ENCODE measurements around the gene CNTN5.

CNTN5 gene

GRCh38 chr11:99614352-99614751 lies 593.6 kb downstream of the CNTN5 start:
- H3K4me1 ChIP-seq (ENCODE audit: insufficient read depth, low read length) = no peaks in the 10 kb centered on the region
- no peaks in the 10 kb centered on the region for H3K27me3 ChIP-seq (ENCODE audit: insufficient read depth, low read length)
- no peaks in the 10 kb centered on the region for H3K9me3 ChIP-seq (ENCODE audit: insufficient read depth, low read depth, low read length)
- no peak overlapping the region for H3K4me3 ChIP-seq (ENCODE audit: low read length)
- H3K9ac ChIP-seq (ENCODE audit: low read depth, low read length) = no peak overlapping the region
- H3K27ac ChIP-seq (ENCODE audit: low read depth, low read length) = no peak overlapping the region
- no peaks in the 10 kb centered on the region for H3K36me3 ChIP-seq (ENCODE audit: insufficient read depth, low read length)
- WGBS = 82% methylated on average over 3 of the region's 3 CpGs

- Histone ChIP-seq H3K27ac (ENCODE audit: low read depth, low read length) (no peak overlapping the region), H3K9me3 (ENCODE audit: insufficient read depth, low read depth, low read length) (no peaks in the 10 kb centered on the region), H3K4me3 (ENCODE audit: low read length) (no peak overlapping the region), H3K9ac (ENCODE audit: low read depth, low read length) (no peak overlapping the region), H3K4me1 (ENCODE audit: insufficient read depth, low read length) (no peaks in the 10 kb centered on the region), H3K27me3 (ENCODE audit: insufficient read depth, low read length) (no peaks in the 10 kb centered on the region), H3K36me3 (ENCODE audit: insufficient read depth, low read length) (no peaks in the 10 kb centered on the region)
- WGBS = 98% methylated on average over 4 of the region's 5 CpGs
These were observed 609.9 kb downstream of the CNTN5 start for GRCh38 chr11:99630629-99631028.

- no CpG with 5 or more reads among the region's 1 CpG for WGBS
- Histone ChIP-seq H3K4me1 (ENCODE audit: insufficient read depth, low read length) (no peaks in the 10 kb centered on the region), H3K36me3 (ENCODE audit: insufficient read depth, low read length) (no peaks in the 10 kb centered on the region), H3K9ac (ENCODE audit: low read depth, low read length) (no peak overlapping the region), H3K27ac (ENCODE audit: low read depth, low read length) (no peak overlapping the region), H3K27me3 (ENCODE audit: insufficient read depth, low read length) (no peaks in the 10 kb centered on the region), H3K9me3 (ENCODE audit: insufficient read depth, low read depth, low read length) (no peaks in the 10 kb centered on the region), H3K4me3 (ENCODE audit: low read length) (no peak overlapping the region)
These were observed 610.9 kb downstream of the CNTN5 start for GRCh38 chr11:99631618-99632017.

- Histone ChIP-seq H3K4me1 (ENCODE audit: insufficient read depth, low read length) (no peaks in the 10 kb centered on the region), H3K9ac (ENCODE audit: low read depth, low read length) (no peak overlapping the region), H3K36me3 (ENCODE audit: insufficient read depth, low read length) (no peaks in the 10 kb centered on the region), H3K4me3 (ENCODE audit: low read length) (no peak overlapping the region), H3K9me3 (ENCODE audit: insufficient read depth, low read depth, low read length) (no peaks in the 10 kb centered on the region), H3K27me3 (ENCODE audit: insufficient read depth, low read length) (no peaks in the 10 kb centered on the region), H3K27ac (ENCODE audit: low read depth, low read length) (no peak overlapping the region)
- 100% methylated on average over 2 of the region's 2 CpGs for WGBS
These were observed 612.2 kb downstream of the CNTN5 start for GRCh38 chr11:99632969-99633368.

GRCh38 chr11:99634581-99634980 lies 613.8 kb downstream of the CNTN5 start:
- Histone ChIP-seq H3K4me1 (ENCODE audit: insufficient read depth, low read length) (no peaks in the 10 kb centered on the region), H3K9me3 (ENCODE audit: insufficient read depth, low read depth, low read length) (peaks cover 8% of the 10 kb centered on the region; the same call in 1 of the 2 replicates), H3K4me3 (ENCODE audit: low read length) (no peak overlapping the region), H3K27me3 (ENCODE audit: insufficient read depth, low read length) (no peaks in the 10 kb centered on the region), H3K27ac (ENCODE audit: low read depth, low read length) (no peak overlapping the region), H3K36me3 (ENCODE audit: insufficient read depth, low read length) (no peaks in the 10 kb centered on the region), H3K9ac (ENCODE audit: low read depth, low read length) (no peak overlapping the region)
- 74% methylated on average over 2 of the region's 4 CpGs for WGBS

- 85% methylated on average over 5 of the region's 5 CpGs for WGBS
- Histone ChIP-seq H3K27me3 (ENCODE audit: insufficient read depth, low read length) (no peaks in the 10 kb centered on the region), H3K4me3 (ENCODE audit: low read length) (no peak overlapping the region), H3K9ac (ENCODE audit: low read depth, low read length) (no peak overlapping the region), H3K27ac (ENCODE audit: low read depth, low read length) (no peak overlapping the region), H3K36me3 (ENCODE audit: insufficient read depth, low read length) (no peaks in the 10 kb centered on the region), H3K4me1 (ENCODE audit: insufficient read depth, low read length) (no peaks in the 10 kb centered on the region), H3K9me3 (ENCODE audit: insufficient read depth, low read depth, low read length) (peaks cover 8% of the 10 kb centered on the region; the same call in 1 of the 2 replicates)
These were observed 617.4 kb downstream of the CNTN5 start for GRCh38 chr11:99638073-99638553.

- Histone ChIP-seq H3K36me3 (ENCODE audit: insufficient read depth, low read length) (no peaks in the 10 kb centered on the region), H3K27me3 (ENCODE audit: insufficient read depth, low read length) (no peaks in the 10 kb centered on the region), H3K4me3 (ENCODE audit: low read length) (no peak overlapping the region), H3K9ac (ENCODE audit: low read depth, low read length) (no peak overlapping the region), H3K9me3 (ENCODE audit: insufficient read depth, low read depth, low read length) (peaks cover 8% of the 10 kb centered on the region; the same call in 1 of the 2 replicates), H3K27ac (ENCODE audit: low read depth, low read length) (no peak overlapping the region), H3K4me1 (ENCODE audit: insufficient read depth, low read length) (no peaks in the 10 kb centered on the region)
These were observed 619.9 kb downstream of the CNTN5 start for GRCh38 chr11:99640671-99641070.

GRCh38 chr11:99645934-99646333 lies 625.2 kb downstream of the CNTN5 start:
- H3K9me3 ChIP-seq (ENCODE audit: insufficient read depth, low read depth, low read length) = no peaks in the 10 kb centered on the region
- no peaks in the 10 kb centered on the region for H3K36me3 ChIP-seq (ENCODE audit: insufficient read depth, low read length)
- H3K9ac ChIP-seq (ENCODE audit: low read depth, low read length) = no peak overlapping the region
- H3K4me1 ChIP-seq (ENCODE audit: insufficient read depth, low read length) = no peaks in the 10 kb centered on the region
- WGBS = 90% methylated on average over 2 of the region's 2 CpGs
- H3K27ac ChIP-seq (ENCODE audit: low read depth, low read length) = no peak overlapping the region
- H3K27me3 ChIP-seq (ENCODE audit: insufficient read depth, low read length) = no peaks in the 10 kb centered on the region
- H3K4me3 ChIP-seq (ENCODE audit: low read length) = no peak overlapping the region

GRCh38 chr11:99670067-99670676 lies 649.4 kb downstream of the CNTN5 start:
- H3K9ac ChIP-seq (ENCODE audit: low read depth, low read length) = no peak overlapping the region
- no peak overlapping the region for H3K4me3 ChIP-seq (ENCODE audit: low read length)
- H3K27ac ChIP-seq (ENCODE audit: low read depth, low read length) = no peak overlapping the region
- H3K4me1 ChIP-seq (ENCODE audit: insufficient read depth, low read length) = no peaks in the 10 kb centered on the region
- no peaks in the 10 kb centered on the region for H3K36me3 ChIP-seq (ENCODE audit: insufficient read depth, low read length)
- 90% methylated on average over 1 of the region's 2 CpGs for WGBS
- no peaks in the 10 kb centered on the region for H3K9me3 ChIP-seq (ENCODE audit: insufficient read depth, low read depth, low read length)
- H3K27me3 ChIP-seq (ENCODE audit: insufficient read depth, low read length) = no peaks in the 10 kb centered on the region

- Histone ChIP-seq H3K27me3 (ENCODE audit: insufficient read depth, low read length) (no peaks in the 10 kb centered on the region), H3K9ac (ENCODE audit: low read depth, low read length) (no peak overlapping the region), H3K9me3 (ENCODE audit: insufficient read depth, low read depth, low read length) (no peaks in the 10 kb centered on the region), H3K27ac (ENCODE audit: low read depth, low read length) (no peak overlapping the region), H3K36me3 (ENCODE audit: insufficient read depth, low read length) (no peaks in the 10 kb centered on the region), H3K4me1 (ENCODE audit: insufficient read depth, low read length) (no peaks in the 10 kb centered on the region), H3K4me3 (ENCODE audit: low read length) (no peak overlapping the region)
- WGBS = 98% methylated on average over 7 of the region's 8 CpGs
These were observed 651.2 kb downstream of the CNTN5 start for GRCh38 chr11:99671808-99672409.

- 92% methylated on average over 2 of the region's 4 CpGs for WGBS
- Histone ChIP-seq H3K27ac (ENCODE audit: low read depth, low read length) (no peak overlapping the region), H3K4me3 (ENCODE audit: low read length) (no peak overlapping the region), H3K4me1 (ENCODE audit: insufficient read depth, low read length) (no peaks in the 10 kb centered on the region), H3K9ac (ENCODE audit: low read depth, low read length) (no peak overlapping the region), H3K36me3 (ENCODE audit: insufficient read depth, low read length) (no peaks in the 10 kb centered on the region), H3K9me3 (ENCODE audit: insufficient read depth, low read depth, low read length) (no peaks in the 10 kb centered on the region), H3K27me3 (ENCODE audit: insufficient read depth, low read length) (no peaks in the 10 kb centered on the region)
These were observed 655.5 kb downstream of the CNTN5 start for GRCh38 chr11:99676292-99676691.
